Nephron (organoid): ENCODE data around the gene TMEM229B.

Experiments
- H3K27ac Mint-ChIP-seq, 3 experiments: 2 replicates each; pipeline ENCODE4 v1.8.0; 2020; ENCODE audit warnings: mixed read lengths in 3 of 3, mild to moderate bottlenecking in 2 of 3, moderate library complexity in 1 of 3
- H3K27me3 Mint-ChIP-seq: 2 replicates; pipeline ENCODE4 v1.8.0; 2021; ENCODE audit warnings: low read depth, mild to moderate bottlenecking, moderate library complexity, mixed read lengths
- H3K36me3 Mint-ChIP-seq: 2 replicates; pipeline ENCODE4 v1.8.0; 2020; ENCODE audit warnings: low read depth, mixed read lengths
- H3K4me1 Mint-ChIP-seq: 2 replicates; pipeline ENCODE4 v1.8.0; 2020; ENCODE audit warnings: mixed read lengths
- H3K4me3 Mint-ChIP-seq, 3 experiments: 2 replicates each; pipeline ENCODE4 v1.8.0; 2020; ENCODE audit warnings: mild to moderate bottlenecking in 3 of 3, mixed read lengths in 3 of 3, moderate library complexity in 2 of 3
- H3K9me3 Mint-ChIP-seq: 2 replicates; pipeline ENCODE4 v1.8.0; 2020; ENCODE audit warnings: mixed read lengths
- TF ChIP-seq, protein P1 (sequence below), 3 experiments: fragments of 200-600 bp; sonication (generic); IDR thresholded peaks; one replicate each; pipeline ENCODE4 v1.5.0; 2021; ENCODE audit warnings: antibody characterized with exemption in 3 of 3; ENCODE audit not compliant: unreplicated experiment in 3 of 3

Gene TMEM229B

DNA sequence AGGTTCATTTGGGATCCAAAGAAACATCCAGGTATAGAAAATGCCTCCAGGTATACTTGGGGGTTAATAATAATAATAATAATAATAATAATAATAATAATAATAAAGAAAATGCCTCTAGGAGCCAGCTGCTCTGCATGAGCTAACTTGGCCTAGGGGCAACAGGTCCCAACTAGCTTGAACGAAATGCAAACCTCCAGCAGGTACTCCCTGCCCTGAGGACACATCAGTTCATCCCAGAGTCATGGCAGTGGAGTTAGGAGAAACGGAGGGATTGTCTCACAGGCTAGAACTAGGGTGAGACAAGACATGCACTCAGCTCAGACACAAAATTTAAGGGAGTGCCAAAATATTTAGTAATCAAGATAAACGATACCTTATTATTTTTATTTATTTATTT is 12.5 kb upstream of the TMEM229B start:
- TF ChIP-seq, protein P1, sequence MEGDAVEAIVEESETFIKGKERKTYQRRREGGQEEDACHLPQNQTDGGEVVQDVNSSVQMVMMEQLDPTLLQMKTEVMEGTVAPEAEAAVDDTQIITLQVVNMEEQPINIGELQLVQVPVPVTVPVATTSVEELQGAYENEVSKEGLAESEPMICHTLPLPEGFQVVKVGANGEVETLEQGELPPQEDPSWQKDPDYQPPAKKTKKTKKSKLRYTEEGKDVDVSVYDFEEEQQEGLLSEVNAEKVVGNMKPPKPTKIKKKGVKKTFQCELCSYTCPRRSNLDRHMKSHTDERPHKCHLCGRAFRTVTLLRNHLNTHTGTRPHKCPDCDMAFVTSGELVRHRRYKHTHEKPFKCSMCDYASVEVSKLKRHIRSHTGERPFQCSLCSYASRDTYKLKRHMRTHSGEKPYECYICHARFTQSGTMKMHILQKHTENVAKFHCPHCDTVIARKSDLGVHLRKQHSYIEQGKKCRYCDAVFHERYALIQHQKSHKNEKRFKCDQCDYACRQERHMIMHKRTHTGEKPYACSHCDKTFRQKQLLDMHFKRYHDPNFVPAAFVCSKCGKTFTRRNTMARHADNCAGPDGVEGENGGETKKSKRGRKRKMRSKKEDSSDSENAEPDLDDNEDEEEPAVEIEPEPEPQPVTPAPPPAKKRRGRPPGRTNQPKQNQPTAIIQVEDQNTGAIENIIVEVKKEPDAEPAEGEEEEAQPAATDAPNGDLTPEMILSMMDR (IDR thresholded peaks at IDR 0.05; ENCODE audit: unreplicated experiment in 3 of 3) = no peak
- Mint-ChIP-seq H3K4me3 (no peak overlapping the region), H3K27me3 (peaks cover 9% of the 10 kb centered on the region), H3K9me3 (no peaks in the 10 kb centered on the region), H3K36me3 (no peaks in the 10 kb centered on the region), H3K27ac (no peak overlapping the region), H3K4me1 (no peaks in the 10 kb centered on the region)

DNA sequence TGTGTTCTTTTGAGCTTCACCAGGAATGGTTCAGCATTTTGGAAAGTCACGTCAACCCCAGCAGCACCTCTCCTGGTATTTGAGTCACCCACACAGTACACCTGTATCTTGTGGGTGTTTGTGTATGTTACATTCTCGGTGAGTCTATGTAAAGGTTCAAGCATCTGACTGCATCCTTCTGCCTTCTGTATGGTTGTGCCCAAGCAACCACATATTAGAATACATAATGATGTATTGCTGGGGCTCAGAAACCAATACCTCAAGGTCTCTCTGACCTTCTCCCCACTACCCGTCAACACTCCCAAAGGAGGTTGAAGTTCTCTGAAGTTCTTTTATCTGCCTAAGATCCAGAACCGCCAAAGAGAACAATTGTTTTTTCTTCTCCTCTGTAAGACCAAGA is 9.2 kb upstream of the TMEM229B start:
- Mint-ChIP-seq H3K4me1 (no peaks in the 10 kb centered on the region), H3K9me3 (peaks cover 11% of the 10 kb centered on the region), H3K27ac (no peak overlapping the region), H3K4me3 (no peak overlapping the region), H3K36me3 (peaks cover 3% of the 10 kb centered on the region), H3K27me3 (peaks cover 3% of the 10 kb centered on the region)
- TF ChIP-seq, protein P1 (IDR thresholded peaks at IDR 0.05; ENCODE audit: unreplicated experiment in 3 of 3) = no peak

- Mint-ChIP-seq H3K27me3 (peaks cover 4% of the 10 kb centered on the region), H3K9me3 (peaks cover 13% of the 10 kb centered on the region), H3K4me1 (no peaks in the 10 kb centered on the region), H3K4me3 (no peak overlapping the region), H3K27ac (no peak overlapping the region), H3K36me3 (peaks cover 4% of the 10 kb centered on the region)
- TF ChIP-seq, protein P1 (IDR thresholded peaks at IDR 0.05; ENCODE audit: unreplicated experiment in 3 of 3) = no peak
Measured at GRCh38 chr14:67497216-67497615, 8.7 kb upstream of the TMEM229B start.

DNA sequence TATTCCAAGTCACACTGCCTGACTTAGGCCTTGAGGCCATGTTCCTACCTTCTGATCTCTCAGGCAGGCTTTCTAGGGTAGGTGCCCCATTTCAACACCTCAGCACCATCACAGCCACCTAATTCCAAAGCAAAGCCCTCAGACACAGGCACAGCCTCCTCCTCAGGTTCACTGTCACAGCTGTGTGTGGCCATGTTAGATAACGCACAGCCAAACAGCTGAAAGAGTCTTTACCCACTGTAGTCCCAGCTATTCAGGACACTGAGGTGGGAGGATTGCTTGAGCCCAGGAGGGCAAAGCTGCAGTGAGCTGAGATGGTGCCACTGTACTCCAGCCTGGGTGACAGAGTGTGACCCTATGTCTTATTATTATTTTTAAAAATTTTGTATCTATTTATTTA is 7.3 kb upstream of the TMEM229B start:
- Mint-ChIP-seq H3K9me3 (peaks cover 13% of the 10 kb centered on the region), H3K4me3 (no peak overlapping the region), H3K27ac (no peak overlapping the region), H3K4me1 (no peaks in the 10 kb centered on the region), H3K36me3 (peaks cover 4% of the 10 kb centered on the region), H3K27me3 (peaks cover 8% of the 10 kb centered on the region)
- TF ChIP-seq, protein P1 (IDR thresholded peaks at IDR 0.05; ENCODE audit: unreplicated experiment in 3 of 3) = no peak

- TF ChIP-seq, protein P1 (IDR thresholded peaks at IDR 0.05; ENCODE audit: unreplicated experiment in 3 of 3) = no peak
- Mint-ChIP-seq H3K4me3 (no peak overlapping the region), H3K9me3 (peaks cover 13% of the 10 kb centered on the region), H3K27me3 (peaks cover 11% of the 10 kb centered on the region), H3K36me3 (peaks cover 4% of the 10 kb centered on the region), H3K27ac (no peak overlapping the region), H3K4me1 (no peaks in the 10 kb centered on the region)
Measured at GRCh38 chr14:67493092-67493717, 4.7 kb upstream of the TMEM229B start.

GRCh38 chr14:67492538-67492937 is 4.0 kb upstream of the TMEM229B start:
- peaks cover 4% of the 10 kb centered on the region for H3K36me3 Mint-ChIP-seq
- TF ChIP-seq, protein P1 (IDR thresholded peaks at IDR 0.05; ENCODE audit: unreplicated experiment in 3 of 3) = no peak
- H3K4me3 Mint-ChIP-seq = no peak overlapping the region
- peaks cover under 1% of the 10 kb centered on the region for H3K4me1 Mint-ChIP-seq
- H3K9me3 Mint-ChIP-seq = peaks cover 13% of the 10 kb centered on the region
- H3K27me3 Mint-ChIP-seq = peaks cover 11% of the 10 kb centered on the region
- no peak overlapping the region for H3K27ac Mint-ChIP-seq
